ENCODE measurements around the gene COL6A3.
A peak's percentile ranks its signal among the peaks of the same experiment; 100 is the strongest.
"Not testable (repeated sequence)": the region's sequence is repeated elsewhere in the genome, so short reads cannot be mapped to it uniquely, and the experiment has no call there.

The COL6A3 gene

GRCh38 chr2:237315170-237315828 is 98.7 kb downstream of the COL6A3 start:
- DNase-seq (ENCODE audit: low spot score), result peak; percentile 88

GRCh38 chr2:237314681-237315080 is 99.3 kb downstream of the COL6A3 start:
- DNase-seq (ENCODE audit: low spot score), result no peak

- DNase-seq (ENCODE audit: low spot score), result no peak
Observed at GRCh38 chr2:237314198-237314597, 99.8 kb downstream of the COL6A3 start.

GRCh38 chr2:237312021-237312755 is 101.8 kb downstream of the COL6A3 start:
- DNase-seq (ENCODE audit: low spot score), result no peak

- DNase-seq (ENCODE audit: low spot score), result no peak
Observed at GRCh38 chr2:237310515-237311114, 103.3 kb downstream of the COL6A3 start.

- no peak for DNase-seq (ENCODE audit: low spot score)
Observed at GRCh38 chr2:237309416-237309815, 104.5 kb downstream of the COL6A3 start.

- peak; percentile 22 for DNase-seq (ENCODE audit: low spot score)
Observed at GRCh38 chr2:237309011-237309410, 105.0 kb downstream of the COL6A3 start.

- DNase-seq (ENCODE audit: low spot score), result no peak
Observed at GRCh38 chr2:237307474-237307873, 106.5 kb downstream of the COL6A3 start.

GRCh38 chr2:237306787-237307170 is 107.2 kb downstream of the COL6A3 start:
- no peak for DNase-seq (ENCODE audit: low spot score)

- no peak for DNase-seq (ENCODE audit: low spot score)
Observed at GRCh38 chr2:237306083-237306786, 107.7 kb downstream of the COL6A3 start.

GRCh38 chr2:237305579-237305978 is 108.4 kb downstream of the COL6A3 start:
- DNase-seq (ENCODE audit: low spot score), result no peak

- DNase-seq (ENCODE audit: low spot score), result no peak
Observed at GRCh38 chr2:237304763-237305514, 109.0 kb downstream of the COL6A3 start.

- not testable (repeated sequence) for DNase-seq (ENCODE audit: low spot score)
Observed at GRCh38 chr2:237303244-237303643, 110.7 kb downstream of the COL6A3 start.

GRCh38 chr2:237301595-237301994 is 112.4 kb downstream of the COL6A3 start:
- no peak for DNase-seq (ENCODE audit: low spot score)

- DNase-seq (ENCODE audit: low spot score), result no peak
Observed at GRCh38 chr2:237300739-237301138, 113.2 kb downstream of the COL6A3 start.

- DNase-seq (ENCODE audit: low spot score), result no peak
Observed at GRCh38 chr2:237299906-237300305, 114.1 kb downstream of the COL6A3 start.

- no peak for DNase-seq (ENCODE audit: low spot score)
Observed at GRCh38 chr2:237298151-237299118, 115.5 kb downstream of the COL6A3 start.

GRCh38 chr2:237297421-237298150 is 116.4 kb downstream of the COL6A3 start:
- no peak for DNase-seq (ENCODE audit: low spot score)

GRCh38 chr2:237296756-237297155 is 117.2 kb downstream of the COL6A3 start:
- DNase-seq (ENCODE audit: low spot score), result no peak

GRCh38 chr2:237295889-237296480 is 118.0 kb downstream of the COL6A3 start:
- DNase-seq (ENCODE audit: low spot score), result no peak
